HG03108 (cell line): Measurements from ENCODE around the gene IP6K3.
A peak's percentile ranks its signal among the peaks of the same experiment; 100 is the strongest.

Experiments
- ATAC-seq: cut with Tn5 transposase; IDR thresholded peaks from one replicate; pipeline ENCODE4 v1.9.1; 2021; ENCODE audit warnings: moderate library complexity; ENCODE audit not compliant: unreplicated experiment

Gene IP6K3

DNA sequence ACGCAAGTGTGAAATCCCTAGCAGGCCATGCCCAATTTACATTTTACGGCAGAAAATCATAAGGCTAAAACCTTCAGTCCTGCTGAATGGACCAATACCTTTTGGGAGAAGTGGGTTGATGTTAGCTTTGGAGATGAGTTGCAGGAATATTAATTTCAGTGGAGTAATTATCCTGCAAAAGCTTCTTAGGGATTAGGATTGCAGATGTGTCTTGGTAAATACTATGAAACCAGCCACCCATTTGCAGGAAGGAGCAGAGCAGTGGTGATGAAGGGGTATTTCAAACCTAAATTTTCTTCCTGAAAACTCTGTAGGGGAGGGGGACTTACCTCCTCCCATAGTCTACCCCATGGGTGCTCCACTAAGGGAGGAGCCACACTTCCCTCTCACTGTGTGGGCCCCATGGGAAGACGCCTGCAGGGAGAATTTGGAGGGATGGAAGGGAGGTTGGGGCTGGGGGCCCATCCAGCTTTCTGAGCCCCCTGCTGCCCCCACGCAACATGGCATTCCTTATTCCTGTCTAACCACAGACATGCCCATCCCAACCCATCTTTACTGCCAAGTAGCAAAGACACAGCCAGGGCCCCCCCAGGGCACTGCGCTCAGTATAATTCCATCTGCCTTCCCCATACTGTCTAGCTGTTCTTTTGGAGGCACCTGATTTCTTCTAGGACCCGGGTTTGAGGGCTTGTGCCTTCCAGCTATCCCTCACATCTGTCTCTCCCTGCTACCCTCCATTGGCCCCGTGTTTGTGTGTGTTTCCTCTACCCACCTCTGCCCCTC, 20.6 kb downstream of the IP6K3 start:
- no peak for ATAC-seq

DNA sequence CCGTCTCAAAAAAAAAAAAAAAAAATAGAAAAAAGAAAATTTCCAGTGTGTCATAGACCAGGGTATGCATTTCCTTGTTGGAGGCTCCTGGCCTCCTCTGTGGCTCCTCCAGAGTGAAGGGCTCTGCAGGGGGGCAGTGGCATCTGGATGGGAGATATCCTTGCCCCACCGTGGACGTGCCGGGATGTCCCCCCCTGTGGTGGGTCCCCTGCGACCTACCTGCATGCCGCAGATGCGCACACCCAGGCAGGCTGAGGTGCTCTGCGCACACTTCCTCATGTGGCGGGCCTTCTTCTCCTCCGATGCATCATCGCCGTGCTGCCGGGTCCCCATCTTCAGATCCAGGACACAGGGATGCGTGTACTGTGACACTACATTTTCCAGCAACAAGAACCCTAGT, 21.5 kb downstream of the IP6K3 start:
- no peak for ATAC-seq

- no peak for ATAC-seq
Observed at GRCh38 chr6:33724102-33725023, 22.3 kb downstream of the IP6K3 start.

DNA sequence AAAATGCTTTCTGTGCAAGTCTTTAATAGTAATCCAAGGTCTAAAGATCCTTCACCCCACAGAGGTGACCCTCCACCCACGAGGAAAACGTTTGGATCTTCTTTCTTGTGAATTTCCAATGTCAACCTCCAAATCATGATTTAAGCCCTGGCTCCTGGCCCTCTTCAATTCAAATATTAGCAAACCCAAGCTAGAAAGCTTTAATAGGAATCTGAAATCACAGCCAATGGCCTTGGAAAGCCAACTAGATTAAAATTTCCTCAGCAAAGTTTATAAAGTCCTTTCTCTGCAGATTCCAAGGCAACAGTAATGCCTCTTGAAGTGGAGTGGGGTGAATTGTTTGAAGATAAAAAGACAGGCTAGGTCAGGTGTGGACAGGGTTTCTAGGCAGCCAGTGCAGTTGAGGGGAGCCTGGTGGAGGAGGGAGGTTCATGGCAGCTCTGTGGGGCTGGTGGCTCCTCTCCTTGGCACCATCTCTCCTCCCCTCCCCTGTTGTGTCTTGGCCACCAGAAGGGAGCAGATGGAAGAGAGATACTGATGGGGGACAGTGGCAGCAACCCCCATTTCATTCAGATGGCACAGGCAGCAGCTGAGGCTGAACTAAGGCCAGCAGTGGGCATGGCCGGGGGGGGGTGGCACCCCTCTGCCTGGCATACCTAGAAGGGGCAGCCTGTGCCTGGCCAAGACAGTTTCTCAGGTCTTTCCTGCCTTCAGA, 23.2 kb downstream of the IP6K3 start:
- no peak for ATAC-seq

- ATAC-seq = no peak
Observed at GRCh38 chr6:33722103-33722623, 24.5 kb downstream of the IP6K3 start.

DNA sequence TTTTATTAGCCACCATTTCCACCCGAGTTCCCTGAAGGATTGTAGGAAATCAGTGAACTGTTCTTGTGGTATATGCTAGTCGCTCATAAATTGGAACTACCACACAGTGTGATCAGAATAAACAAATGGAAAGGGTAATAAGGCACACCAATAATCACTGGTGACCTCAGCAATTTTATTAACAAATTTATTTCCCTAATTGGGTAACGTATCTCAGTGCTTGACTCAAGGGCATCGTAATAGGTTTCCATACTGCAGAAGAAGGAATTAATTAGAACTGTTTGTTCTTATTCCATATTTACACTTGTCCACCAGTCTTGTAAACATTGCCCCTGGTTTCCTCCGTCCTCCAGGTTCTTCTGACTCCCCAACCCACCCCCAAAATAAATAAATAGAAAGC, 25.2 kb downstream of the IP6K3 start:
- ATAC-seq = no peak

- no peak for ATAC-seq
Observed at GRCh38 chr6:33720998-33721397, 25.7 kb downstream of the IP6K3 start.

DNA sequence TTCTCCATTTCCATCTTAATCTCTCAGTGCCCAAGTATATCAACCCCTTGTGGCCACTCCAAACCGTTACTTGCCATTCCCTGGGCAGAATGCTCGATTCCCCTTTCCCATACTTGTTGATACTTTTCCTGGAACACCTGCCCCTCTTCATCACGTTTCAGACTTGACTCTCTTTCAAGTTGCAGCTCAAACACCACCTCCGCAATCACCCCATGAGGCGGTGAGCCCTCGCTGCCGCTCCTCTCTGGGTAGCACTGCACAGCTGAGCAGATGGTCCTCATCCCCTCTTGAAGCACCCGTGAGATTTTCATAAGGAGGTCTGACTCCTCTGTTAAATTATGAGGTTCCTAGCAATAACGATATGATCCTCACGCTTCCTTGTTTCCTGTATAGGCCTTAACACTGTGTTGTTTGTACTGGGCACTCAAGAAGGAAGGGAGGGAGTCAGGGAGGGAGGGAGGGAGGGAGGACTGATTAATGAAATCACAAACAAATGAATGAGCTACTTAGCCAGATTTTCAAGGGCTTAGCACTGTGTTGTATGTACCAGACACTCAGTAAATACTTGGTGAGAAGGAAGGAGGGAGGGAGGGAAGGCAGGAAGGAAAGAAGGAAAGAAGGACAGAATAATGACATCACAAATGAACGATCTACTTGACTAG, 27.2 kb downstream of the IP6K3 start:
- no peak for ATAC-seq

DNA sequence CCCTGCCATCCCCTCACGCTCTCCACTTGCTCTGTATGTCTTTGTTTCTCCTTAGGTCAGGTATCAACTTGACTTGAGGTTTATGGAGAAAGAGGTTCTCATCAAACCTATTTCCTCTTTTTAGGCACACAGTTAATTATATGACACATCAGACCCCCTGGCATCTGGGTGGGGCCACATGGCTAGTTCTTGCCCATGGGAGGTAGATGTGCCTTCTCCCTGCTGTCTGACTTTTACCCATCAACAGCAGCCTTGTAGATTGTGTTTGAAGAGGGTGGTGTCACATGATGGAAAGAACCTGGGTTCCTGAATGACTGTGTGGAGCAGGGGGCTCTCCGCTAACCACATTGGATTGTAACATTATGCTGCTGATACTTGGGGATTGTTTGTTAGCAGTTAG, 28.0 kb downstream of the IP6K3 start:
- ATAC-seq = no peak

DNA sequence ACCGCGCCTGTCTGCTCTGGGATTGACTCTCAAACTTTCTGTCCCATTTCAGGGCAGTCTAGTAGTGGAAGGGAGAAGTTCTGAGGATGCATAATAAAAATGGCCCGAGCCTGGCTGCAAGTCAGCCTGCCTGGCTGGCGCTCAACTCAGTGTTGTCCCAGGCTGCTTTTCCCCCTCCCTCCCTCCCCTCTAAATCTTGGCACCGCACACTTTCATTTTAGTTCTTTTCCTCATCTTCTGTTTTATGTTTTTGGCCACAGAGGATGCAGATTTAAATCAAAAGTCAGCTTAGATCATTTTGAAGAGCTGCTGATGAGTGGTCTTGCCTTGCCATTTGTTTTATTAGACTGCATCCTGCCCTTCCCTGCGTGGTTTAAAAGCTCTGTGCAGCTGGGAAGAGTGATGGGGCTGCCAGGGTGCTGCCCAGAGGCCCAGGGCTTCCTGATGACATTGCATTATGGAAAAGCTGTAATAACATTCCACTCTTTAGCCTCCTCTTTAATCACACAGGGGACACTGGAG, 28.7 kb downstream of the IP6K3 start:
- no peak for ATAC-seq

DNA sequence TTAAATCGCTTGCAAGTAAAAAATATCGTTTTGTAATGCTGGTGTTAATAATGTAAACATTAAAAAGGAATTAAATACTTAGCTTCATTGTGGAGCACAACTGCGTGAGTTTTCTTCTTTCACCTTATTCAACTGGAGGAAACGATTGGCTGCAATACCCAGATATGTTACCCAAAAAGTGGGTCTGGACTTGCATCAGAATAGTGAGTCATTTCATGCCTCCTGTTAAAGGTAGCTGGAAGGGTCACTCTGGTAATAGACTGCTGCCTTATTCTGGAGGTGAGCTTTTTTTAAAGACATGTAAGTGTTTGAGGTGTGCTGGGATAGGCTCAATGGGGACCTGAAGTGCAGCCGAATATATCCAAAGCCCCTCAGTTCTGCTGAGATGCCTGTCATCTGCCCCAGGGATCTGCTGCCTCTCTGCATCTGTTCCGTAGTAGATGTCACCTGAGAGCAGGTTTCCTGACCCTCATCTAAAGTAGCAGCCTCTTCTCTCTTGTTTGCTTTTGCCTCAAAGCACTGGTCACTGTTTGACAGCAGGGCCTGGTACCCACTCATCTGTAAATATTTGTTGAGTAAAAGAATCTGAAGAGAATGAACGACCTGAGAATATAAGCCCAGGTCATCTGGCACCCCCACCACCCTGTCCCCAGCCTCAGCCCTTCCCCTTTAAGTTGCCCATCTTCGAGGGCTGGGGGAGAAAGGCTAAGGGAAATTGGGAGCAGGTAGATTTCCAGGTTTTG, 29.6 kb downstream of the IP6K3 start:
- no peak for ATAC-seq

- ATAC-seq = no peak
Observed at GRCh38 chr6:33716379-33716778, 30.3 kb downstream of the IP6K3 start.

- no peak for ATAC-seq
Observed at GRCh38 chr6:33714385-33715040, 32.2 kb downstream of the IP6K3 start.

DNA sequence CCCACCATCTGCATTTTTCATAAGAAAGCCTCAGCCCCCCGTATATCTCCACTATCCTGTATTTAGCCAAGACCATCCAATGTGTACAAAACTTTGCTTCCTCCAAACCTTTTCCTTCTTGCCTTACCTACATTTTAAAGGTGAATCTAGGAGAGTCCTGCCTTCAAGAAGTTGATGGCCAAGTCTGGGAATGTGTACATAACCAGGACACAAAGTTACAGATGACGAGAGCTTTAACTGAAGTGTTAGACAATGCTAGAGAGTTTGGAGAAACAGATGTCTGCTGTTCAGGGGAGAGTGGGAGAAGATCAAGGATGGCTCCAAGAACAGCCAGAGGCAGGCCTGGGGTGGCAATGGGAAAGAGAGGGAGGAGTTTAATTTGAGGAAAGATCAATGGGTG, 32.9 kb downstream of the IP6K3 start:
- ATAC-seq = no peak

- ATAC-seq = no peak
Observed at GRCh38 chr6:33712914-33713313, 33.8 kb downstream of the IP6K3 start.

GRCh38 chr6:33711140-33712129, 35.3 kb downstream of the IP6K3 start, which contains the start of gene UQCC2:
UQCC2 (minus strand) TSS chr6:33711700; CDS start chr6:33711686, 14 bp downstream.
- peak; percentile 86 for ATAC-seq

- ATAC-seq = no peak
Observed at GRCh38 chr6:33710296-33711121, 36.2 kb downstream of the IP6K3 start.
